HG02588 (cell line): Measurements from ENCODE around the gene RNF224.

Source experiments
- ATAC-seq: cut with Tn5 transposase; IDR thresholded peaks from one replicate; pipeline ENCODE4 v1.9.1; 2021; ENCODE audit warnings: mild to moderate bottlenecking, moderate library complexity; ENCODE audit not compliant: unreplicated experiment

RNF224 gene

GRCh38 chr9:137227054-137227852, at the start of gene RNF224:
Gene RNF224 (plus strand): TSS chr9:137227502. CDS start chr9:137228336, 834 bp downstream.
- ATAC-seq = no peak

- no peak for ATAC-seq
Measured at GRCh38 chr9:137178201-137178938, 48.9 kb upstream of the RNF224 start.

- no peak for ATAC-seq
Measured at GRCh38 chr9:137178939-137179630, 48.2 kb upstream of the RNF224 start.

- ATAC-seq = no peak
Measured at GRCh38 chr9:137179761-137180160, 47.5 kb upstream of the RNF224 start.

- no peak for ATAC-seq
Measured at GRCh38 chr9:137180491-137180890, 46.8 kb upstream of the RNF224 start.

GRCh38 chr9:137181680-137182079, 45.6 kb upstream of the RNF224 start:
- ATAC-seq = no peak

- no peak for ATAC-seq
Measured at GRCh38 chr9:137182836-137183235, 44.5 kb upstream of the RNF224 start.

- ATAC-seq = no peak
Measured at GRCh38 chr9:137183980-137184595, 43.2 kb upstream of the RNF224 start.

- no peak for ATAC-seq
Measured at GRCh38 chr9:137184881-137185660, 42.2 kb upstream of the RNF224 start.

- ATAC-seq = no peak
Measured at GRCh38 chr9:137185921-137186320, 41.4 kb upstream of the RNF224 start.

GRCh38 chr9:137186385-137186784, 40.9 kb upstream of the RNF224 start:
- ATAC-seq = no peak

GRCh38 chr9:137187386-137187785, 39.9 kb upstream of the RNF224 start:
- no peak for ATAC-seq

GRCh38 chr9:137188086-137188489, 39.2 kb upstream of the RNF224 start:
- no peak for ATAC-seq

GRCh38 chr9:137188490-137189296, 38.6 kb upstream of the RNF224 start, which contains the start of the genes ANAPC2 and SSNA1:
Gene ANAPC2 (minus strand): TSS chr9:137188560. CDS start chr9:137188532, 28 bp downstream.
Gene SSNA1 (plus strand): TSS chr9:137188676. CDS start chr9:137188727, 51 bp downstream.
- peak; percentile 73 for ATAC-seq

GRCh38 chr9:137189297-137190295, 37.7 kb upstream of the RNF224 start:
- no peak for ATAC-seq

GRCh38 chr9:137190315-137190856, 36.9 kb upstream of the RNF224 start:
- no peak for ATAC-seq

- no peak for ATAC-seq
Measured at GRCh38 chr9:137191245-137191644, 36.1 kb upstream of the RNF224 start.
